VCaP (cell line): ENCODE data around the gene TMEM263.
"Not testable (repeated sequence)": the region's sequence is repeated elsewhere in the genome, so short reads cannot be mapped to it uniquely, and the experiment has no call there.

Experiments
- H3K27ac ChIP-seq: fragments of 450-650 bp; 2 replicates; pipeline ENCODE4 v1.5.1; 2017
- CTCF ChIP-seq: fragments of 450-650 bp; conservative IDR thresholded peaks from 2 replicates; pipeline ENCODE4 v1.5.1; 2017; ENCODE audit warnings: mild to moderate bottlenecking, moderate library complexity

TMEM263 gene

DNA sequence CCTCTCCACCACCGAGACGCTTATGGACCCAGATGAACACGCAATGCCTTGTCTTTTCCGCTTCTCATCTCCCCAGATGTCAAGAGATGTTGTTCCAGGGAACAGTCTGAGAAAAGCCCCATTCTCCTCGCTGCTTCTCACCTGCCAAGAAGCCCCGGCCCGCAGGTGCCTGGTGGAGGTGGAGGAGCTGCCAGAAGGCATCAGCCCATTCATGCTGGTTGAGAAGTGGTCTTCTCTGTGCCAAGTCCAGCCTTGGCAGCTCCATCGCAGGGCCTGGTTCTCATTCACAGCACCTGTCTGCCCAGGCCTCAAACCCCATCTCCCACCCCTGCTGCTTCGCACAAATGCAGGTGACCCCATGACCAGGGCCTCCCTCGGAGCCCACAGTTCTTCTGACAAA is 42.3 kb upstream of the TMEM263 start:
- H3K27ac ChIP-seq, result no peak overlapping the region
- TF ChIP-seq CTCF, result no peak

DNA sequence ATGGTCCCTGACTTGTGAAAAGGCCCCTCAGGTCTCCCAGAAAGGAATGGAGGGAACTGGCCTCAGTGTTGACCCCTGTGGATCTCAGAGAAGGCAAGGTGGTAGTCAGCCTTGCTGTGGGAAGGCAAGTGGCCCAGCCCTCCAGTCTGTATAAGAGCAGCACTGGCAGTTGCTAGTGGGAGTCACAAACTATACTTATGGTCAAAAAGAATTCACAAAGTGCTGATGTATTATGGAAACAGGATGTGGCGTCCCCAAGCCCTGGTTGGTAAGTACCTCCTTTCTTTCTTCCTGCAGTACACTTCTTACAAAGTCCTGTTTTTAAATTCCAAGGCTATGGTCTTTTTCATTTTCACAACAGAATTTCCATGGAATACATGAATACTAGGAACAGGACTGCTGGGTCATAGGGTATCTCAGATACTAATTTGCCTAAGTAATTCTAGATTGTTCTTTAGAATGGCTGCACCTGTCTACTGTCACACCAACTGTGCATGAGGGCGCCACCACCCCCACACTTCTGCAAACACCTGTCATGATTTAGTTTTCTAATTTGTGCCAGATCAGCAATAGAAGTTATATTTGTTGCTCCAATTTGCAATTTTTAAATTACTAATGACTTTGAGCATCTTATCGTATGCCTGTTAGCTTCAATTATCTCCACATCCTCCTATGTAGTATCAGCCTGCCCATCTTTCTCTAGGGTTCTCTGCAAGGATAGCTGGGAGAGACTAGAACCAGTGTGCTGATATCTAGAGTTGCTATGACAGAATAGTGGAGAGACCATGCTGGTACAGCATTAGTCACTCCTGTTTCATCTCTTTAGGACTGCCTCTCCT is 40.7 kb upstream of the TMEM263 start:
- TF ChIP-seq CTCF, result no peak
- H3K27ac ChIP-seq, result no peak overlapping the region

- TF ChIP-seq CTCF, result no peak
- H3K27ac ChIP-seq, result no peak overlapping the region
Observed at GRCh38 chr12:106915635-106916026, 40.1 kb upstream of the TMEM263 start.

- no peak for TF ChIP-seq CTCF
- H3K27ac ChIP-seq, result no peak overlapping the region
Observed at GRCh38 chr12:106917503-106917902, 38.2 kb upstream of the TMEM263 start.

- TF ChIP-seq CTCF, result peak; percentile 92
Observed at GRCh38 chr12:106918746-106919145, 37.0 kb upstream of the TMEM263 start.

DNA sequence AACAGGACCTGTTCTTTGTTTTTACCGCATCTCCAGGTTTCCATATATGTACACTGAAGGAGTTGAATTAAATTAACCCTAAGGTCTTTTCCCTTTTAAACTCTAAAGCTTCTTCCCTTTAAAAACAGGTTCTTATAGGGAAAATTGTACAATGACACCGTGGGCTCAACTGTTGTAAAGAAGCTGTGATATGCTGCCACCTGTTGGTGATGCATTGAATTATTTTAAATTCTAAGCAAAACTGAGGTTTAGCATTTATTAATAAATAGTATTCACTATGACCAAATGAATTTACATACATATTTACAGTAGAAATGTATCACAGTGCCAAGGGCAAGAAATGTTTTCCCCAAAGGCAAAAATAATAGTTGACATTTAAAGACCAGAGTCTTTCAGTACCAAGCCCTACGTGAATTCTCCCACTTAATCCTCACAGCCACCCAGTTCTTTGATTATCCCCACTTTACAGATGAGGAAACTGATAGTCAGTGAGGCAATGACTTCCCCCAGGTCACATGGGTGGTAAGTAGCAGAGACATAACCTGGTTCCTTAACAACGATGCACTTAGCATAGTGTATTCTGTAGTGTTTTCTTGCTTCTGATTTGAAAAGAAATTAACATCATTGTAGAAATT is 35.7 kb upstream of the TMEM263 start:
- peak; percentile 91 for TF ChIP-seq CTCF
- no peak overlapping the region for H3K27ac ChIP-seq

More at GRCh38 chr12:106918746-106919145, 37.0 kb upstream of the TMEM263 start:
- no peak overlapping the region for H3K27ac ChIP-seq

DNA sequence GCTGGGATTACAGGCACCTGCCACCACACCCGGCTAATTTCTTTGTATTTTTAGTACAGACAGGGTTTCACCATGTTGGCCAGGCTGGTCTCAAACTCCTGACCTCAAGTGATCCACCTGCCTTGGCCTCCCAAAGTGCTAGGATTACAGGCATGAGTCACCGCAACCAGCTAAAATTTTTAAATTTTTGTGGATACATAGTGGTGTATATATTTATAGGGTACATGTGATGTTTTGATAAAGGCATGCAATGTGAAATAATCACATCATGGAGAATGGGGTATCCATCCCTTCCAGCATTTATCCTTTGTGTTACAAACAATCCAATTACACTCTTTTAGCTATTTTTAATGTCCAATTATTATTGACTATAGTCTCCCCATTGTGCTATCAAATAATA is 33.7 kb upstream of the TMEM263 start:
- H3K27ac ChIP-seq, result not testable (repeated sequence)

GRCh38 chr12:106923594-106923993 is 32.1 kb upstream of the TMEM263 start:
- H3K27ac ChIP-seq, result not testable (repeated sequence)
